HCT116 (cell line): ENCODE results near the gene GSTM5. TPM values are rescaled to one million over a fixed set of nuclear protein-coding genes. Genes with fewer than 3 reads are reported as not detected.

Experiments used
- ATAC-seq: fragments of 200-7000 bp; cut with Tn5 transposase; 2 replicates; pipeline ENCODE4 v1.9.1; 2020; ENCODE audit warnings: mild to moderate bottlenecking, moderate library complexity
- BruUV-seq: library from RNA; stranded (reverse); fragments of 400-500 nt; replicated peaks from 2 replicates; lab custom pipeline; 2021; lab: Mats Ljungman, UMichigan
- CTCF ChIA-PET: fragments of 300-600 bp; sonication (Branson Sonifier 250); formaldehyde crosslinking; loops from one replicate; lab custom pipeline; 2021; ENCODE audit warnings: antibody characterized with exemption; lab: Charles Lee
- POLR2A ChIA-PET: fragments of 300-600, 350-600 bp; sonication (Branson Sonifier 250); formaldehyde crosslinking; loops from one replicate; lab custom pipeline; 2021; ENCODE audit warnings: antibody characterized with exemption; lab: Charles Lee
- RAD21 ChIA-PET, 2 experiments: fragments of 300-600 bp; sonication (Branson Sonifier 250); formaldehyde crosslinking; loops; one replicate each; lab custom pipeline; 2023; ENCODE audit warnings: low total read pairs in 2 of 2; ENCODE audit not compliant: uncharacterized antibody in 2 of 2, unreplicated experiment in 2 of 2, low non-redundant PET in 1 of 2; lab: Charles Lee
- DNase-seq: peaks from one replicate; pipeline ENCODE4 v3.0.0-alpha.2; 2010; ENCODE audit warnings: low read depth, low spot score
- H2AFZ ChIP-seq: fragments of 200-600 bp; shearing (Covaris generic), sonication (generic); 2 replicates; pipeline ENCODE4 v1.6.1; 2017; ENCODE audit warnings: low read depth, mixed run types, mixed read lengths, antibody characterized with exemption, low read length; ENCODE audit not compliant: poor library complexity, severe bottlenecking
- H3K27ac ChIP-seq: 2 replicates; pipeline ENCODE4 v1.5.1; 2012; ENCODE audit warnings: low read depth, low read length
- H3K27me3 ChIP-seq: fragments of 200-600 bp; sonication (generic); 2 replicates; pipeline ENCODE4 v1.6.1; 2016; ENCODE audit warnings: mixed run types, low read length, mixed read lengths; ENCODE audit not compliant: insufficient read depth
- H3K36me3 ChIP-seq, 2 experiments: fragments of 200-500 bp in 1 of 2; fragments of 200-600 bp in 1 of 2; sonication (Bioruptor generic) in 1 of 2; sonication (generic) in 1 of 2; 2 replicates each; pipeline versions ENCODE4 v1.5.1 to v1.6.1; 2014 to 2016; ENCODE audit warnings: low read length in 2 of 2, inconsistent platforms in 1 of 2, mixed read lengths in 1 of 2, mixed run types in 1 of 2; ENCODE audit not compliant: insufficient read depth in 2 of 2, control insufficient read depth in 1 of 2
- H3K4me1 ChIP-seq, 2 experiments: fragments of 200-600 bp in 1 of 2; sonication (generic) in 1 of 2; 2 replicates each; pipeline versions ENCODE4 v1.5.1 to v1.6.1; 2012 to 2017; ENCODE audit warnings: low read length in 2 of 2, inconsistent platforms in 1 of 2, mild to moderate bottlenecking in 1 of 2, mixed read lengths in 1 of 2, mixed run types in 1 of 2, moderate library complexity in 1 of 2; ENCODE audit not compliant: insufficient read depth in 2 of 2, control insufficient read depth in 1 of 2
- H3K4me2 ChIP-seq: fragments of 200-600 bp; sonication (generic); 2 replicates; pipeline ENCODE4 v1.6.1; 2017; ENCODE audit warnings: mixed run types, low read length, mixed read lengths
- H3K4me3 ChIP-seq, 2 experiments: fragments of 200-600 bp in 1 of 2; sonication (generic) in 1 of 2; replicated peaks in 1 of 2; 2 replicates each; pipeline ENCODE4 v1.5.1; 2011 to 2016; ENCODE audit warnings: low read length in 2 of 2, control low read depth in 1 of 2, low read depth in 1 of 2, mild to moderate bottlenecking in 1 of 2, mixed read lengths in 1 of 2, mixed run types in 1 of 2
- H3K79me2 ChIP-seq: fragments of 200-600 bp; sonication (generic); 2 replicates; pipeline ENCODE4 v1.6.1; 2017; ENCODE audit warnings: mild to moderate bottlenecking, mixed run types, low read length, moderate library complexity, mixed read lengths; ENCODE audit not compliant: insufficient read depth
- H3K9ac ChIP-seq: fragments of 200-600 bp; sonication (generic); 2 replicates; pipeline ENCODE4 v1.6.1; 2016; ENCODE audit warnings: low read length, mixed read lengths
- H3K9me2 ChIP-seq: fragments of 200-600 bp; sonication (generic), shearing (Covaris generic); 2 replicates; pipeline ENCODE4 v1.6.1; 2017; ENCODE audit warnings: mixed run types, mild to moderate bottlenecking, moderate library complexity; ENCODE audit not compliant: insufficient read depth
- H3K9me3 ChIP-seq, 2 experiments: fragments of 200-500 bp in 1 of 2; fragments of 200-600 bp in 1 of 2; sonication (Bioruptor generic) in 1 of 2; sonication (generic) in 1 of 2; 2 replicates each; pipeline ENCODE4 v1.6.1; 2014 to 2017; ENCODE audit warnings: low read length in 2 of 2, mixed read lengths in 2 of 2, inconsistent platforms in 1 of 2, low read depth in 1 of 2, mild to moderate bottlenecking in 1 of 2, mixed run types in 1 of 2, moderate library complexity in 1 of 2; ENCODE audit not compliant: control insufficient read depth in 1 of 2, insufficient read depth in 1 of 2
- H4K20me1 ChIP-seq: fragments of 200-600 bp; sonication (generic), shearing (Covaris generic); 2 replicates; pipeline ENCODE4 v1.6.1; 2017; ENCODE audit warnings: mixed run types, mild to moderate bottlenecking, moderate library complexity; ENCODE audit not compliant: insufficient read depth
- CBX3 ChIP-seq: IDR thresholded peaks from 2 replicates; pipeline ENCODE4 v1.6.1; 2012; ENCODE audit warnings: low read depth
- CEBPB ChIP-seq: IDR thresholded peaks from 2 replicates; pipeline ENCODE4 v1.6.1; 2012; ENCODE audit warnings: low read depth
- EGR1 ChIP-seq: IDR thresholded peaks from 2 replicates; pipeline ENCODE4 v1.6.1; 2012; ENCODE audit warnings: low read depth
- ELF1 ChIP-seq: IDR thresholded peaks from 2 replicates; pipeline ENCODE4 v1.6.1; 2012; ENCODE audit warnings: low read depth, borderline replicate concordance
- EZH2 ChIP-seq: fragments of 200-600 bp; sonication (generic); IDR thresholded peaks from 2 replicates; pipeline ENCODE4 v1.6.1; 2017; ENCODE audit warnings: antibody characterized with exemption, mixed run types
- EZH2phosphoT487 ChIP-seq: fragments of 200-600 bp; IDR thresholded peaks from 2 replicates; pipeline ENCODE4 v1.6.1; 2018; ENCODE audit warnings: antibody characterized with exemption, borderline replicate concordance
- FOSL1 ChIP-seq: IDR thresholded peaks from 2 replicates; pipeline ENCODE4 v1.6.1; 2012; ENCODE audit warnings: low read depth
- POLR2A ChIP-seq: IDR thresholded peaks from 2 replicates; pipeline ENCODE4 v1.7.0; 2011; ENCODE audit warnings: borderline replicate concordance; ENCODE audit not compliant: insufficient read depth, insufficient read length; ENCODE audit errors: extremely low read depth
- POLR2AphosphoS5 ChIP-seq: IDR thresholded peaks from 2 replicates; pipeline ENCODE4 v1.6.1; 2011; ENCODE audit warnings: mild to moderate bottlenecking, low read depth, low read length, moderate library complexity
- RAD21 ChIP-seq: IDR thresholded peaks from 2 replicates; pipeline ENCODE4 v1.6.1; 2012; ENCODE audit warnings: low read depth, mild to moderate bottlenecking
- SIN3A ChIP-seq: IDR thresholded peaks from 2 replicates; pipeline ENCODE4 v1.6.1; 2012; ENCODE audit warnings: low read depth
- SRF ChIP-seq: IDR thresholded peaks from 2 replicates; pipeline ENCODE4 v1.6.1; 2012; ENCODE audit warnings: low read depth
- TCF7L2 ChIP-seq: IDR thresholded peaks from 2 replicates; pipeline ENCODE4 v1.7.0; 2011; ENCODE audit warnings: borderline replicate concordance, inconsistent platforms; ENCODE audit not compliant: insufficient read depth, insufficient read length; ENCODE audit errors: extremely low read depth
- YY1 ChIP-seq: IDR thresholded peaks from 2 replicates; pipeline ENCODE4 v1.6.1; 2011; ENCODE audit warnings: low read length, low read depth, moderate library complexity, mild to moderate bottlenecking; ENCODE audit not compliant: insufficient replicate concordance; ENCODE audit errors: extremely low read depth
- ZFX ChIP-seq: fragments of 450-650 bp; IDR thresholded peaks from 2 replicates; pipeline ENCODE4 v1.6.1; 2017
- ZNF274 ChIP-seq: fragments of 200-500 bp; sonication (Bioruptor generic); IDR thresholded peaks from 2 replicates; pipeline ENCODE4 v1.6.1; 2014; ENCODE audit warnings: mild to moderate bottlenecking, low read depth, low read length, inconsistent platforms
- intact Hi-C: fragments of 100-400 bp; cut with micrococcal nuclease; formaldehyde crosslinking; loops from 2 replicates; pipeline ENCODE4 v1.10.0; 2022
- total RNA-seq: library from RNA; stranded (reverse); gene quantifications from one replicate; pipeline ENCODE4 v1.2.1, GENCODE V29; 2021; ENCODE audit not compliant: unreplicated experiment
- TF ChIP-seq, protein P1 (sequence below): IDR thresholded peaks from 2 replicates; pipeline ENCODE4 v1.6.1; 2011; ENCODE audit warnings: mild to moderate bottlenecking, low read length, moderate library complexity; ENCODE audit not compliant: insufficient replicate concordance; ENCODE audit errors: extremely low read depth
- TF ChIP-seq, protein P2 (sequence below): IDR thresholded peaks from 2 replicates; pipeline ENCODE4 v1.6.1; 2012
- TF ChIP-seq, protein P3 (sequence below), 3 experiments: fragments of 200-600 bp in 1 of 3; sonication (generic) in 1 of 3; IDR thresholded peaks in 2 of 3; conservative IDR thresholded peaks in 1 of 3; 2 replicates each; pipeline ENCODE4 v1.5.1; 2012 to 2017; ENCODE audit warnings: low read depth in 2 of 3, low read length in 2 of 3, antibody characterized with exemption in 1 of 3, borderline replicate concordance in 1 of 3, control low read depth in 1 of 3, mild to moderate bottlenecking in 1 of 3, mixed read lengths in 1 of 3, mixed run types in 1 of 3, moderate library complexity in 1 of 3; ENCODE audit not compliant: insufficient read depth in 1 of 3
- TF ChIP-seq, protein P4 (sequence below): IDR thresholded peaks from 2 replicates; pipeline ENCODE4 v1.6.1; 2012; ENCODE audit warnings: low read depth

The GSTM5 gene
- total RNA-seq, 1 experiment from 2014 or later: not detected

GRCh38 chr1:109759513-109760334, 47.7 kb downstream of the GSTM5 start:
- H3K9ac ChIP-seq: no peak overlapping the region
- no TSS peak for BruUV-seq
- H3K9me3 ChIP-seq: no peaks in the 10 kb centered on the region
- ChIA-PET CTCF (no interaction called here), POLR2A (no interaction called here), RAD21 (no interaction called here)
- no peak overlapping the region for H2AFZ ChIP-seq
- H3K4me1 ChIP-seq: peaks cover 12 to 22% of the 10 kb centered on the region in 2 experiments
- H3K27me3 ChIP-seq: no peaks in the 10 kb centered on the region
- no peak overlapping the region for H3K27ac ChIP-seq
- H3K4me2 ChIP-seq: no peak overlapping the region
- no peaks in the 10 kb centered on the region for H3K36me3 ChIP-seq
- no peak overlapping the region for H3K4me3 ChIP-seq
- no peaks in the 10 kb centered on the region for H3K9me2 ChIP-seq
- ATAC-seq: no peak
- no peaks in the 10 kb centered on the region for H3K79me2 ChIP-seq
- H4K20me1 ChIP-seq: no peaks in the 10 kb centered on the region
- intact Hi-C loops: no loop called here
- DNase-seq: no peak
- TF ChIP-seq ZNF274 (no peak), EZH2phosphoT487 (no peak), TCF7L2 (no peak), RAD21 (no peak), EZH2 (no peak), YY1 (no peak), EGR1 (no peak), CBX3 (no peak), POLR2AphosphoS5 (no peak), SRF (no peak), FOSL1 (no peak), SIN3A (no peak), CEBPB (no peak), ELF1 (no peak), POLR2A (no peak), ZFX (no peak)
- TF ChIP-seq, protein P1, sequence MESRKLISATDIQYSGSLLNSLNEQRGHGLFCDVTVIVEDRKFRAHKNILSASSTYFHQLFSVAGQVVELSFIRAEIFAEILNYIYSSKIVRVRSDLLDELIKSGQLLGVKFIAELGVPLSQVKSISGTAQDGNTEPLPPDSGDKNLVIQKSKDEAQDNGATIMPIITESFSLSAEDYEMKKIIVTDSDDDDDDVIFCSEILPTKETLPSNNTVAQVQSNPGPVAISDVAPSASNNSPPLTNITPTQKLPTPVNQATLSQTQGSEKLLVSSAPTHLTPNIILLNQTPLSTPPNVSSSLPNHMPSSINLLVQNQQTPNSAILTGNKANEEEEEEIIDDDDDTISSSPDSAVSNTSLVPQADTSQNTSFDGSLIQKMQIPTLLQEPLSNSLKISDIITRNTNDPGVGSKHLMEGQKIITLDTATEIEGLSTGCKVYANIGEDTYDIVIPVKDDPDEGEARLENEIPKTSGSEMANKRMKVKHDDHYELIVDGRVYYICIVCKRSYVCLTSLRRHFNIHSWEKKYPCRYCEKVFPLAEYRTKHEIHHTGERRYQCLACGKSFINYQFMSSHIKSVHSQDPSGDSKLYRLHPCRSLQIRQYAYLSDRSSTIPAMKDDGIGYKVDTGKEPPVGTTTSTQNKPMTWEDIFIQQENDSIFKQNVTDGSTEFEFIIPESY: no peak
- TF ChIP-seq, protein P2, sequence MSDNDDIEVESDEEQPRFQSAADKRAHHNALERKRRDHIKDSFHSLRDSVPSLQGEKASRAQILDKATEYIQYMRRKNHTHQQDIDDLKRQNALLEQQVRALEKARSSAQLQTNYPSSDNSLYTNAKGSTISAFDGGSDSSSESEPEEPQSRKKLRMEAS: no peak
- TF ChIP-seq, protein P3, sequence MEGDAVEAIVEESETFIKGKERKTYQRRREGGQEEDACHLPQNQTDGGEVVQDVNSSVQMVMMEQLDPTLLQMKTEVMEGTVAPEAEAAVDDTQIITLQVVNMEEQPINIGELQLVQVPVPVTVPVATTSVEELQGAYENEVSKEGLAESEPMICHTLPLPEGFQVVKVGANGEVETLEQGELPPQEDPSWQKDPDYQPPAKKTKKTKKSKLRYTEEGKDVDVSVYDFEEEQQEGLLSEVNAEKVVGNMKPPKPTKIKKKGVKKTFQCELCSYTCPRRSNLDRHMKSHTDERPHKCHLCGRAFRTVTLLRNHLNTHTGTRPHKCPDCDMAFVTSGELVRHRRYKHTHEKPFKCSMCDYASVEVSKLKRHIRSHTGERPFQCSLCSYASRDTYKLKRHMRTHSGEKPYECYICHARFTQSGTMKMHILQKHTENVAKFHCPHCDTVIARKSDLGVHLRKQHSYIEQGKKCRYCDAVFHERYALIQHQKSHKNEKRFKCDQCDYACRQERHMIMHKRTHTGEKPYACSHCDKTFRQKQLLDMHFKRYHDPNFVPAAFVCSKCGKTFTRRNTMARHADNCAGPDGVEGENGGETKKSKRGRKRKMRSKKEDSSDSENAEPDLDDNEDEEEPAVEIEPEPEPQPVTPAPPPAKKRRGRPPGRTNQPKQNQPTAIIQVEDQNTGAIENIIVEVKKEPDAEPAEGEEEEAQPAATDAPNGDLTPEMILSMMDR (IDR thresholded peaks at IDR 0.05 in 2 of 3, conservative IDR thresholded peaks at IDR 0.05 in 1 of 3; ENCODE audit: borderline replicate concordance in 1 of 3, insufficient read depth in 1 of 3, low read depth in 2 of 3, low read length in 2 of 3): no peak
- TF ChIP-seq, protein P4, sequence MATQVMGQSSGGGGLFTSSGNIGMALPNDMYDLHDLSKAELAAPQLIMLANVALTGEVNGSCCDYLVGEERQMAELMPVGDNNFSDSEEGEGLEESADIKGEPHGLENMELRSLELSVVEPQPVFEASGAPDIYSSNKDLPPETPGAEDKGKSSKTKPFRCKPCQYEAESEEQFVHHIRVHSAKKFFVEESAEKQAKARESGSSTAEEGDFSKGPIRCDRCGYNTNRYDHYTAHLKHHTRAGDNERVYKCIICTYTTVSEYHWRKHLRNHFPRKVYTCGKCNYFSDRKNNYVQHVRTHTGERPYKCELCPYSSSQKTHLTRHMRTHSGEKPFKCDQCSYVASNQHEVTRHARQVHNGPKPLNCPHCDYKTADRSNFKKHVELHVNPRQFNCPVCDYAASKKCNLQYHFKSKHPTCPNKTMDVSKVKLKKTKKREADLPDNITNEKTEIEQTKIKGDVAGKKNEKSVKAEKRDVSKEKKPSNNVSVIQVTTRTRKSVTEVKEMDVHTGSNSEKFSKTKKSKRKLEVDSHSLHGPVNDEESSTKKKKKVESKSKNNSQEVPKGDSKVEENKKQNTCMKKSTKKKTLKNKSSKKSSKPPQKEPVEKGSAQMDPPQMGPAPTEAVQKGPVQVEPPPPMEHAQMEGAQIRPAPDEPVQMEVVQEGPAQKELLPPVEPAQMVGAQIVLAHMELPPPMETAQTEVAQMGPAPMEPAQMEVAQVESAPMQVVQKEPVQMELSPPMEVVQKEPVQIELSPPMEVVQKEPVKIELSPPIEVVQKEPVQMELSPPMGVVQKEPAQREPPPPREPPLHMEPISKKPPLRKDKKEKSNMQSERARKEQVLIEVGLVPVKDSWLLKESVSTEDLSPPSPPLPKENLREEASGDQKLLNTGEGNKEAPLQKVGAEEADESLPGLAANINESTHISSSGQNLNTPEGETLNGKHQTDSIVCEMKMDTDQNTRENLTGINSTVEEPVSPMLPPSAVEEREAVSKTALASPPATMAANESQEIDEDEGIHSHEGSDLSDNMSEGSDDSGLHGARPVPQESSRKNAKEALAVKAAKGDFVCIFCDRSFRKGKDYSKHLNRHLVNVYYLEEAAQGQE: no peak
